ENCODE data around the gene ING4. TPM values are rescaled to one million over a fixed set of nuclear protein-coding genes. Genes with fewer than 3 reads are reported as not detected.

ING4 gene
- total and polyA plus RNA-seq, 2 of the 13 experiments (the other 11 are each of a cell fraction or from before 2014, with no cell fraction given) = 14.4 to 32.4 TPM

GRCh38 chr12:6688999-6689882, 26.3 kb upstream of the ING4 start, which contains the start of gene ZNF384 (continued):
- TF ChIP-seq HDAC2 (CRISPR knock-in tag; IDR thresholded peaks at IDR 0.05) = peak; percentile 39; the same call in 1 of the 2 replicates
- 0 out of 2 replicates have a peak, but pooled peaks have one; percentile 11 for TF ChIP-seq SAFB2 (CRISPR knock-in tag; IDR thresholded peaks at IDR 0.05; ENCODE audit: borderline replicate concordance, low read depth)
- no peak for TF ChIP-seq ZNF251 (CRISPR knock-in tag; IDR thresholded peaks at IDR 0.05)
- no peak for TF ChIP-seq ZNF10 (CRISPR knock-in tag; IDR thresholded peaks at IDR 0.05; ENCODE audit: borderline replicate concordance, low read depth)
- TF ChIP-seq CSRNP1 (CRISPR knock-in tag; IDR thresholded peaks at IDR 0.05) = peak; percentile 54; the same call in 1 of the 2 replicates
- TF ChIP-seq ZNF180 (CRISPR knock-in tag; IDR thresholded peaks at IDR 0.05; ENCODE audit: borderline replicate concordance, low read depth) = no peak
- TF ChIP-seq BCL6 (CRISPR knock-in tag; IDR thresholded peaks at IDR 0.05) = no peak
- TF ChIP-seq ZNF564 (CRISPR knock-in tag; IDR thresholded peaks at IDR 0.05) = peak; percentile 67; the same call in 1 of the 2 replicates
- TF ChIP-seq ISX (CRISPR knock-in tag; conservative IDR thresholded peaks at IDR 0.05) = no peak
- TF ChIP-seq ATF7-NPFF (CRISPR knock-in tag; IDR thresholded peaks at IDR 0.05; ENCODE audit: low read depth) = no peak
- peak; percentile 91 for TF ChIP-seq GATAD1 (CRISPR knock-in tag; IDR thresholded peaks at IDR 0.05)
- no peak for TF ChIP-seq HOMEZ (CRISPR knock-in tag; IDR thresholded peaks at IDR 0.05; ENCODE audit: low read depth)
- no peak for TF ChIP-seq JARID2 (CRISPR knock-in tag; IDR thresholded peaks at IDR 0.05; ENCODE audit: insufficient replicate concordance)
- no peak for TF ChIP-seq ZNF20 (CRISPR knock-in tag; IDR thresholded peaks at IDR 0.05)
- TF ChIP-seq ZNF724P (CRISPR knock-in tag; IDR thresholded peaks at IDR 0.05; ENCODE audit: borderline replicate concordance) = no peak
- no peak for TF ChIP-seq TAF15 (IDR thresholded peaks at IDR 0.05; ENCODE audit: low read depth, low read length, poor library complexity, severe bottlenecking)
- TF ChIP-seq NFKB2 (CRISPR knock-in tag; IDR thresholded peaks at IDR 0.05; ENCODE audit: borderline replicate concordance) = no peak
- TF ChIP-seq FOSL2 (CRISPR knock-in tag; IDR thresholded peaks at IDR 0.05) = peak; percentile 18; the same call in 1 of the 2 replicates
- TF ChIP-seq RFXANK (CRISPR knock-in tag; IDR thresholded peaks at IDR 0.05) = no peak
- TF ChIP-seq ZNF512B (CRISPR knock-in tag; IDR thresholded peaks at IDR 0.05; ENCODE audit: borderline replicate concordance) = no peak
- 0 out of 2 replicates have a peak, but pooled peaks have one; percentile 5 for TF ChIP-seq ZNF761 (CRISPR knock-in tag; conservative IDR thresholded peaks at IDR 0.05)
- TF ChIP-seq EHMT2 (IDR thresholded peaks at IDR 0.05; ENCODE audit: borderline replicate concordance, low read depth, low read length) = no peak
